HTERT RPE-1 (cell line): ENCODE data around the gene ADA.

Experiments used
- in situ Hi-C: fragments of 300-500 bp; cut with MboI; formaldehyde crosslinking; loops from 4 replicates; pipeline ENCODE4 v1.14.3; 2020; ENCODE audit warnings: low sequenced_read_pairs

Gene ADA

DNA sequence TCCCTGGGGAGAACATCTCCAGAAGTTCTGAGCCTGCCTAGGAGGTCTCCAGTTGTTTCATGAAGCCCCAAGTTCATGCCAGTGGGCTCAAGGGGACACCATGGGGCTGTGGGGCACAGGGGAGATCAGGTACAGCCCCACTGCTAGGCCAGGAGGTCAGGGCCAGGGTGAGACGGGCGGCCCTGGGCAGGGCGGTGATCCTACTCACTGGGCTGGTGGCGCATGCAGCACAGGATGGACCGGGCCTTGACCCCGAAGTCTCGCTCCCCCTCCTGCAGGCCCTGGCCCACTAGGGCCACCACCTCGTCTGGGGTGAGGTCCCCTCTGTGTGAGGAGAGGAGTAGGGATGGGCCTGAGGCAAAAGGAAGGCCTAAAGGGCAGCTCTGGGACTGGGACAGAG, 26.1 kb downstream of the ADA start:
- in situ Hi-C loops: no loop called here

DNA sequence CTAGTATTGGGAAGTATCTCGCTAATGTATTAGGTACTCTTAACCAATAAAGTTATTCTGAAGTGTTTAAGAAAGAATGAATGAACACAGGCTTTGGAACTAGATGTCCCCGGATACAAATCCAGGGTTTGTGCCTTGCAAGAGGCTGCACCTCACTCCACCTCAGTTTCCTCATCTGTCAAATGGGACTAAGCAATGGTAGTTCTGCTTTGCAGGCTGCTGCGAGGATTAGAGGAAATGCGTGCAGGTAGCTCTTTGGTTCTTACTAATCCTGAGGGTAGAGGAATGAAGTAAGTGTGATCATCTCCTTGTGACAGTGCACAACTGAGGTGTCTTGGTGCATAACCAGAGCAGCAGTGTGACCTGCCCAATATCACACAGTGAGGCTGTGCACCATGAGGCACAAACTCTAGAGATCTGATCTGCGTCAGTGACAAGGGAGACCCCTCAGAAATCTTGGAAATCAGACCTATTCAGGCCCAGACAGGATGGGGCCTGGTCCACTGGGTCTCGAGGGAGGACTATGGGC, 26.7 kb downstream of the ADA start:
- in situ Hi-C loops: no loop called here

GRCh38 chr20:44624152-44624551, 27.3 kb downstream of the ADA start:
- in situ Hi-C loops: no loop called here

DNA sequence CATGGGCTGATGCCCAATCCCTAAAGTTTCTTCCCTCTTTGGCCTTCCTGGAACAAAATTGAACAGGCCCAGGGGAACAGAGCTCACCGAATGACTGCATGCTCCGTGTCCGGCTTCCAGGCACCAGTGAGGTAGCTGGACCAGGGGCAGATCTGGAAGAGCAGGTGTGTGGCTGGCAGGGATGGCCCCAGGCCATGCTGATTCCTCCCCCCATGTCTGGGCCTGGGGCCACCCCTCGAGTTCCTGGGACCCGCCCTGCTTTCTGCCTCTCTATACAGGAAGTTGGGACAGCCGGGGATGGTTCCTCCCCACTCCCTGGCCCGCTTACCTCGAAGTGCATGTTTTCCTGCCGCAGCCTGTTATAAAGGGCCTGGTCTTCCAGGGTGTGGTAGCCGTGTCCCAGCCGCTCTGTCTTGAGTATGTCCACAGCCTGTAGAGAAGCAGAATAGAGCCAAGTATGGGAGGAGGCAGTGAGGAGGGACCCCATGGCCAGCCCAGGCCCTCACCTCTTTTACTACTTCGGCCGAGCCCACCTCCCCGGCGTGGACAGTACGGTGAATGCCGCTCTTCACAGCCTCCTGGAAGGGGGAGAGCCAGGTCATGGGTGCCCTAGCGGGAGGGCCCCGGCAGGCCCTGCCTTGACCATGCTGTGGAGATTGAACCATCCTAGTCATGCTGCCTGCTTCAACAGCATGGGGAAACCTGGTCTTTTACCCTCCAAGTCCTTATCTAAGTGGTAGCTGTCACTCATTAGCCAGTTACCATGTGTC, 28.8 kb downstream of the ADA start:
- in situ Hi-C loops: no loop called here

DNA sequence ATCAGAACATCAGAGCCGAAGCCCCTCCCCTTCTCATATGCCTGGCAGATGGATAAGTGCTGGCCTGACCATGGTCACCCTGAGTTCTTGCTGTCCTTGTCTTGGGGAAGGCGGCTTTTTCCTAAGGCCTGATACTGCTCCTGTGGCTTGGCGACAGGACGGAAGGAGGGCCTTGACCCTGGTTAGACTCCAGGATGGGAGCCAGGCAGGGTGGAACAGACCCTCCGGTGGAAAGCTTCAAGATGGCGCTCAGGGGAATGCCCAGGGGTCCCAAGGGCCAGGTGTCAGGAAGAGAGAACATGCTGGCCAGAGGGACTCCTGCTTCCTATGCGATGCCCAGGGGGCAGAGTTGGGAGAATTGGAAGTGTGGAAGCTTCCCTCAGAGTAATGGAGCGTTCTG, 29.6 kb downstream of the ADA start:
- in situ Hi-C loops: no loop called here

- in situ Hi-C loops: no loop called here
Measured at GRCh38 chr20:44621325-44621724, 30.2 kb downstream of the ADA start.

DNA sequence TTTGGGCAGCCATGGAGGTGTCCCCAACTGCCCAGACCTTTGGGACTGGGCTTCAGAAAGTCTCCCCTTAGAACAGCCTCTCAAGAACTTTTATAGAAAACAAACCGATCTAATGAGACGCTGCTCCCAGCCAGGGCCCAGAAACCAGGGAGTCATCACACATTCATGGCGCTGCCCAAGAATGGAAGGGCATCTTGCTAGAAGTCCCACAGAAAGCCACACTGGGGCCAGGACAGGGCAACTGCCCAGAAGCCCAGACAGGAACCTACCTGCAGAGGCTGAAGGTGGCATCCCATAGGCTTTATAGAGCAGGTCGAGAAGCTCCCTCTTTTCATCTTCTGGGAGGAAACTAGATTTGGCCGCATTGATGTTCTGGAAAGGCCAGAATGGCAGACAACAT, 31.5 kb downstream of the ADA start:
- in situ Hi-C loops: no loop called here

DNA sequence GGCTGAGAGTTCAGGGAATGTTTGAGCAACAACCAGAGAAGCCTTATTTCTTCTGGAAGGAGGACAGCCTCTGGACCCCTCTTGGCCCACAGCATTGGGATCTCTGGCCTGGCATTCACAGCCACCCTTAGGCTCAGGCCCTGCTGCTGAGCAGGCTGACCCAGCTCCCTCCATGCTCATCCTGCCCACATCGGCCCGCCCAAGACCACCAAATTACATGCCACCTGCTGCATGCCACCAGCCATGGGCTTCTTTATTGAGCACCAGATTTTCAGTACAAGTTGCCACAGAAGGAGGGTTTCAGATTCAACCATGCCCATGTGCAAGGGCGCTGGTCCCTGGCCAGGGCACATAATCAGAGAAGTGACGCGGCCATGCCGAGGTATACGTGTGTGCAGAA, 32.2 kb downstream of the ADA start:
- in situ Hi-C loops: no loop called here

GRCh38 chr20:44618318-44618731, 33.2 kb downstream of the ADA start:
- in situ Hi-C loops: no loop called here

GRCh38 chr20:44616604-44616964, 34.9 kb downstream of the ADA start:
- in situ Hi-C loops: no loop called here

GRCh38 chr20:44615876-44616603, 35.5 kb downstream of the ADA start:
- in situ Hi-C loops: no loop called here

DNA sequence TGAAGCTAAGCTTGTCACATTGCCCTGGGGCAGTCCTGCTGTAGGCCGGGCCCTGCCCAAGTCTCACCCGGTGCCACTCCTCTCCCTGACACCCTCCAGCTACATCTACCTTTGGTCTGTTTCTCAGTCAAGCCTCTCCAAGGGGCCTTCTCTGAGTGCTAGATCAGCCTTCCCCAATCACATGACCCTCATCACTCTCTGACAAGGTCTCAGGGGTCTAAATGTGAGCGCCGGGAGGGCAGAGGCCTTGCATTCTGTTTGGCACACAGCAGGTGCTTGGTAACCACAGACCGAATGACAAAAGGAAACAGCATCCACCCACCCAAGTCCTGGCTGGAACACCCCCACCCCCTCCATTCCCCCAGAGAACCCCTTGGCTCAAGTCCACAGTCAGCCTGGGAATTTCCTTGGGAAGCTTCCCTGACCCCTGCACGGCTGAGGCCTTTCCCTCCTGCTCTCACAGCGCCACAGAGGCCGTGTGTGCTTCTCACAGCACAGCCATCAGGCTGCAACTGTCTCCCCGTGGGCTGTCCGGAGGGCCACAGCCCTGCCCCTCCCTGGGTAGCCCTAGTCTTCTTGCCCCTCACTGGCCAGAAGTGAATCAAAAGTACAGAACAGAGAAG, 36.2 kb downstream of the ADA start:
- in situ Hi-C loops: no loop called here

- in situ Hi-C loops: no loop called here
Measured at GRCh38 chr20:44614525-44614924, 37.0 kb downstream of the ADA start.

- in situ Hi-C loops: no loop called here
Measured at GRCh38 chr20:44613575-44613974, 37.9 kb downstream of the ADA start.

- in situ Hi-C loops: no loop called here
Measured at GRCh38 chr20:44610313-44610962, 41.1 kb downstream of the ADA start.

DNA sequence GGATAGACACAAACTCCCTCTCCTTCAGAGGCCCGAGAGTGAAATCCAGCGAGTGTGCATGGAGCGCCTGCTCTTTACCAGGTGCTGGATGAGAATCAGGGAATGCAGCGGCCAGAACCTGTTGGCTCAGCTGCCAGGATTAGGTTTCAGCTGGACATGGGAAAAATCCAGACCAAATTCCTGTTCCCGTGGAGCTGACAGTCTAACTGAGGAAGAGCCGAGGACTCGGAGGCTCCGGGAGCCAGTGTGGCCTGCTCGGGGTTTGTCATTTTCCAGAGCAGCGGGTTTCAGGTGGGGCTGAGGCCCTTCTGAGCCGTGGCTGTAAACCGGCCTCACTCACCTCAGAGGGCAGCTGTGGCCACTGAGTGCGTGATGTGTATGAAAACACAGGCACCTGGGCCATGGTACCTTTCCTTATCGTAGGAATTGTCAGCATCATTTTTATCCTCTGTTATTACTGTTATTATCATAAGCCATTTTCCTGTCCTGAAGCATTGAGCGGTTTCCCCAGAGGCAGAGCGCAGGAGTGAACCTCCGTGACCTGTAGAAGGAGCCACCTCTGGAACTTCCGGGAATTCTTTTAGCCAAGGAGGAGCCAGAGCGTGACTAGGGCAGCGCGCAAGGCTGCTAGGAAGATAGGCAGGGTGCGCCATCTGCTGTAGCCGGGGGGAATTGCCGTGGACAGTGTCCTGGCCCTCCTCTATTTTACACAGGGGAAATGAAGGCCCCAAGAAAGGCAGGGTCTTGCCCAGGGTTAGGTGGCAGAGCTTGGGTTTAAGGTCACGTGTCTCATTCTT, 41.8 kb downstream of the ADA start:
- in situ Hi-C loops: no loop called here

DNA sequence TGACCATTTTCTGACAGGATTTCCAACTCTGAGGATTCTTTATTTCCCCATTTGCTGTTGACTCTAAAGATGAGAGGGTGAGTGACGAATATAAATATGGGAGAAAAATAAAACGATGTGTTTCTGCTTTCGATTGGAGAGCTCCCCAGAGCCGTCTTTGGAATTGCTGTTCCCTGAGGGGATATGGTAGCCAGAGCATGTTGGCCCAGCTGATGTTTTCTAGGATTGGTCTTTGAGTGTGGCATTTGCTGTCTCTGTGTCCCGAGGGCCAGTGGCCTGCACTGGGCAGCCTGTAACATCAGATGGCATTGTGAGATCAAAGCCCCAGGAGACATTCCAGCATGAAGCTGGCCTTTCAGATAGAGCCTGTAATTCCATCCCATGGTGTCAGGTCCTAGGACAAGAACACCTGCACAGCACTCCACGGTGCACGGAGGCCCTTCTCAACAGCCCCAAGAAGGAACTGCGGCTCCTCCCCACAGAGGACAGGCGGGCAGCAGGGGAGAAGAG, 42.4 kb downstream of the ADA start:
- in situ Hi-C loops: no loop called here

DNA sequence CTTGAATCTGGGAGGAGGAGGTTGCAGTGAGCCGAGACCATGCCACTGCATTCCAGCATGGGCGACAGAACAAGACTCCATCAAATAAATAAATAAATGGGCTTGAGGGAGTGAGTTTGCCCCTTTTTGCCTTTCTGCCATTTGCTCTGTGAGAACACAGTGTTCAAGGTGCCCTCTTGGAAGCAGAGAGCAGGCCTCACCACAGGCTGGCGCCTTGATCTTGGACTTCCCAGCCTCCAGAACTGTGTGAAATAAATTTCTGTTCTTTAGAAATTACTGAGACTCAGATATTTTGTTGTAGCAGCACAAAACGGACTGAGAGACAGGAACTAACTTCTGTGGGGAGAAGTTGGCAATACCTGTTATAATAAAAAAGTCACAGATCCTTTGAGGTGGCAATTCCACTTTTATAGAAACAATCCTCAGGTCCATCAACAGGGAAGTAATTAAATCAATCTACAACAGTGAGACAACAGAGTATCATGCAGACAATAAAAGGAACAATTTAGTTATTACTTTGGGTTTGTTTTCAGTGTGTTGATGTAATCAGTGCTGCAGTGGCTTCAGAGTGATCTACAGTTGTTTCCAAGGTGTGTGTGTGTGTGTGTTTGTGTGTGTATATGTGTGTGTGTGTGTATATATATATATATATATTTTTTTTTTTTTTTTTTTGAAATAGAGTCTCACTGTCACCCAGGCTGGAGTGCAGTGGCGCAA, 44.6 kb downstream of the ADA start:
- in situ Hi-C loops: no loop called here

GRCh38 chr20:44603327-44603726, 48.2 kb downstream of the ADA start:
- in situ Hi-C loops: no loop called here

GRCh38 chr20:44601801-44602204, 49.7 kb downstream of the ADA start:
- in situ Hi-C loops: no loop called here
